CD4-positive, alpha-beta T cell treated with Interferon gamma for 1 hour (primary cell): Measurements from ENCODE around the gene STX8.
A peak's percentile ranks its signal among the peaks of the same experiment; 100 is the strongest.
"Not testable (repeated sequence)": the region's sequence is repeated elsewhere in the genome, so short reads cannot be mapped to it uniquely, and the experiment has no call there.

Experiments
- DNase-seq: peaks from one replicate; pipeline ENCODE4 v3.0.0-alpha.2; 2020

Gene STX8

GRCh38 chr17:9381068-9381467 lies 194.6 kb downstream of the STX8 start:
- DNase-seq: no peak

- no peak for DNase-seq
Observed at GRCh38 chr17:9380361-9380760, 195.3 kb downstream of the STX8 start.

- DNase-seq: not testable (repeated sequence)
Observed at GRCh38 chr17:9376177-9376576, 199.4 kb downstream of the STX8 start.

GRCh38 chr17:9371019-9371418 lies 204.6 kb downstream of the STX8 start:
- DNase-seq: no peak

GRCh38 chr17:9370467-9370866 lies 205.2 kb downstream of the STX8 start:
- DNase-seq: no peak

- no peak for DNase-seq
Observed at GRCh38 chr17:9368631-9369030, 207.0 kb downstream of the STX8 start.

- no peak for DNase-seq
Observed at GRCh38 chr17:9367156-9367555, 208.5 kb downstream of the STX8 start.

GRCh38 chr17:9364837-9365430 lies 210.7 kb downstream of the STX8 start:
- no peak for DNase-seq

- DNase-seq: no peak
Observed at GRCh38 chr17:9363440-9364350, 211.9 kb downstream of the STX8 start.

GRCh38 chr17:9361188-9361955 lies 214.2 kb downstream of the STX8 start:
- no peak for DNase-seq

GRCh38 chr17:9360677-9361081 lies 214.9 kb downstream of the STX8 start:
- no peak for DNase-seq

- peak; percentile 16 for DNase-seq
Observed at GRCh38 chr17:9356488-9356911, 219.1 kb downstream of the STX8 start.

GRCh38 chr17:9355846-9356245 lies 219.8 kb downstream of the STX8 start:
- no peak for DNase-seq

- not testable (repeated sequence) for DNase-seq
Observed at GRCh38 chr17:9355231-9355630, 220.4 kb downstream of the STX8 start.

- no peak for DNase-seq
Observed at GRCh38 chr17:9350080-9350479, 225.5 kb downstream of the STX8 start.

- no peak for DNase-seq
Observed at GRCh38 chr17:9346296-9346926, 229.2 kb downstream of the STX8 start.

GRCh38 chr17:9343516-9343915 lies 232.1 kb downstream of the STX8 start:
- no peak for DNase-seq

- DNase-seq: no peak
Observed at GRCh38 chr17:9342225-9342624, 233.4 kb downstream of the STX8 start.

GRCh38 chr17:9339958-9340357 lies 235.7 kb downstream of the STX8 start:
- no peak for DNase-seq

GRCh38 chr17:9339482-9339881 lies 236.1 kb downstream of the STX8 start:
- not testable (repeated sequence) for DNase-seq

GRCh38 chr17:9336817-9337216 lies 238.8 kb downstream of the STX8 start:
- DNase-seq: no peak

- no peak for DNase-seq
Observed at GRCh38 chr17:9334536-9335446, 240.8 kb downstream of the STX8 start.
